Stomach (tissue), 4 donors: Measurements from ENCODE around the gene DENND4B.

Experiments used
- CTCF ChIP-seq, 7 experiments: fragments of 450-650 bp in 4 of 7; fragments of 200-600 bp in 3 of 7; sonication (generic) in 3 of 7; IDR thresholded peaks; one replicate each; pipeline ENCODE4 v1.5.1; 2016 to 2019; ENCODE audit warnings: antibody characterized with exemption in 7 of 7, control low read depth in 2 of 7, mild to moderate bottlenecking in 1 of 7
- POLR2A ChIP-seq, 4 donors: fragments of 450-650 bp; IDR thresholded peaks; one replicate each; pipeline ENCODE4 v1.6.1; 2016; ENCODE audit warnings: antibody characterized with exemption in 4 of 4, control low read depth in 2 of 4, mild to moderate bottlenecking in 1 of 4, moderate library complexity in 1 of 4
- POLR2AphosphoS5 ChIP-seq, 3 donors: sonication (generic); formaldehyde crosslinking; IDR thresholded peaks; one replicate each; pipeline ENCODE4 v1.6.1; 2016; ENCODE audit warnings: antibody characterized with exemption in 3 of 3

GRCh38 chr1:153940756-153941155 lies 5.8 kb downstream of the DENND4B start:
- TF ChIP-seq CTCF (IDR thresholded peaks at IDR 0.05) (no peak), POLR2A (IDR thresholded peaks at IDR 0.05) (no peak), POLR2AphosphoS5 (IDR thresholded peaks at IDR 0.05) (no peak)
